ENCODE results near the gene ETNK2.
"Not testable (repeated sequence)": the region's sequence is repeated elsewhere in the genome, so short reads cannot be mapped to it uniquely, and the experiment has no call there.

Gene ETNK2

DNA sequence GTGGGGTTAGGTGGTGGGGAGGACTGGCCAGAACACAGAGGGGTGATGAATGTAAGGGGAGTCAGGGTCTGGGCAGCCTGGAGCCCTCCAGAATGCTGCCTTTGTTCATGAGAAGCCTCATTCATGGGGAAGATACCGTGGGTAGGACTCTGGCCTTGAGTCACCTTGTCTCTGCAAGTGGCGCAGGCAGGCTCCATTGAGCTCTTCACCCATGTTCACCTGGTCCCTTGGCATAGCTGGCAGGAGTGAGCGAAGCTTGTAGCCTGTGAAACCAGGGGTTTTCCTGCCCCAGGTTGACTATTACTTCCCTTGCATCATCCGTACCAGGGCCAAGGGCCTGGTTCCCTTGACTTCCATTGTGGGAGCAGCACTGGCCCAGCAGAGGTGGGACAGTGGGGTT is 53.2 kb downstream of the ETNK2 start:
- DNase-seq (ENCODE audit: low read depth in 2 of 2) = no peak

DNA sequence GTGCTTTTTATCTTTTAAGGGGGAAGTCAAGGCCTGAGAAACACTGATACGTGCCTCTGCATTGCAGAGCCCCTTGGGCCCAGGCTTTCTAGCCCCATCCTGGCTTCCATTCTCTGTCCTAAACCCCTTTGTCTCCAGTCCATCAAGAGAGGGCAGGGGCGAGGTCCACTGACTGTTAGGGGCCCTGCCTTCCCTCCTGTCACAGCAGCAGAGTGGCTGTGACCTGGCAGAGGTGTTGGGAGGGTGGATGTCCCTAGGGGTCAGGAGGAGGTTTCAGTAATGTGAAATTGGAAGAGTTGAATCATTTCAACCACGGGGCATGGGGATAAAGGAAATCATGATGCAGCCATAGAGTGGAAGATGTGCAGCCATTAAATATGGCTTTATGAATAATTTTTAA is 54.9 kb downstream of the ETNK2 start:
- DNase-seq (ENCODE audit: low read depth in 2 of 2) = no peak

DNA sequence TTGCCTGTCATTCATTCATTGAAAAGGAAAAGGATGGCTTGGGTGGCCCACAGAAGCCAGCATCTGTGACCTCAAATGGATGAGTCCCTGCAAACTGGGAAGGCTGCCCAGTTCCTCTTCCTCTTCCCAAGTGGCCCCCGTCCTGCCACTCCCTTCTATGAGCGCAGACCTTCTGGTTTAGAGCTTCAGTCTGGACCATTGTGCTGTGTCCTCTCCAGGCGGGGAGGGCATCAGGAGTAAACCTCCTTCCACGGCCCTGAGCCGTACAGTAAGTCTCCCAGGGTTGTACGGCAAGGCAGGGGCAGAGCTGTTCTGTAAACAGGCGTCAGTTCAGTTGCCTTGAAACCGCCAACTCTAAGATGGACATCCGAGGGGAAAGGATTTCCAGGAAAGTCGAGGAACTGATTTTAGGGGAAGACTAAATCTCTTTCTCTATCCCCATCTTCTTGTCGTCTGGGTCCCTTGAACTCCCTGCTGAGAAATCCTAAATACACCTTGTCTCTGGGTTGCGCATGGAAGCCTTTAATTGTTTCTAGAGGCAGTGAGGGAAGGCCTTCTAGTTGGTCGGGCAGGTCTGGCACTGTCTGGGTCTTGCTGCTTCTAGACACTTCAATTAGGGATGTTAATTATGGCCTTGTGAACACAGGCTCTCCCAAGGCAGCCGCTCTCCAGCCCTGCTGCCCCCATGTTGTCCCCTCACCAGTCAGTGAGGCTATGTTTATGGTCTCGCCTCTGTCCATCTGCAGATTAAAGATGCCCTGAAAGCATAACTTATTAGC is 56.8 kb downstream of the ETNK2 start:
- no peak for DNase-seq (ENCODE audit: low read depth in 2 of 2)

DNA sequence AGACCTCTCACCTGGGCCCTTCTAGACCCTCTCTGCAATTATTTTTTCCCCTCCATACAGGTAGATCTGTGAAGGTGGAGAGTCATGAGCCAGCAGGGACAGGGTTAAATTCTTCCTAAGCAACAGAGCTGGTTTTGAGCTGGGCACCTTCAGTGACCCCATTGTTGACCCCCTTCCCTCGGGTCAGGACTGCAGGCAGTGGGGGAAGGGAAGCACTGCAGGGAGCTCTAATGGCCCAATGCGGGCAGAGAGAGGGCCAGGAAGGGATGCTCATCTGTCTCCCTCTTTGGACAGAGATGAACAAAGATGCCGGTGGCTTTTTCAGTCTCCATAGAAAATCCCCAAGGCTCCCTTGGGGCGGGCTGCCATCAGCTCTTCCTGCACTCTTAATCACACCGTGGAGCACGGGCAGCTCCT is 57.5 kb downstream of the ETNK2 start:
- DNase-seq (ENCODE audit: low read depth in 2 of 2) = no peak

DNA sequence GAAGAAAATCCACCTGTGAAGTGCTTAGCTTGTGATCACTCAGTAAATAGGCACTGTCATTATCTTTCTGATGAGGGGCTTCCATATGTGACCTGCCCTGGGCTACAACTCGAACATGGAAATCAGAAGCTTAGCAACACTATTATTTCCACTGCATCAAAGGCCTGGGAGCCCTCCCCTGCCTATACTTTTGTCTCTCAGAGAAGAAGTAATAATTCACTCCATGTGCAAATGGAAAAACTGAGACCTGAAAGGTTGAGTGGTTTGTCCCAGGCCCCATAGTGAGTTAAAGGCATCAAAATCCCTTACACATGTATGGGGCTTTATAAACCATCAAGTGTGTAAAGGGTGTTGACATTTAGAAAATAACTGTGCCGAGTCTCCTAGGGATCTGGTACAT is 58.1 kb downstream of the ETNK2 start:
- no peak for DNase-seq (ENCODE audit: low read depth in 2 of 2)

DNA sequence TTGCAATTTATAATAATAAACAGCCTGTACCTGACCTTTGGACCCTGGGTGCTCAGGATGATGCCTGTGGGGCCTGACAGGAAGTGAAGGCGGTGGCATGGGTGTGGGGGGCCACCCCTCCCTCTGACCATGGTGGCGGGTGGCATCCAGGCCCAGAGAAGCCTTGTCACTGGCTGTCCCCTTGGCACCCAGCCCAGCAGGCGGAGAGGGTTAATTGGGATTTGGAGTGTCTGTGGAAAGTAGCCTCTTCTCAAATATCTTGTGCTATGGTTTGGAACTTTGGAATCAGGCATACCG is 58.5 kb downstream of the ETNK2 start:
- no peak for DNase-seq (ENCODE audit: low read depth in 2 of 2)

DNA sequence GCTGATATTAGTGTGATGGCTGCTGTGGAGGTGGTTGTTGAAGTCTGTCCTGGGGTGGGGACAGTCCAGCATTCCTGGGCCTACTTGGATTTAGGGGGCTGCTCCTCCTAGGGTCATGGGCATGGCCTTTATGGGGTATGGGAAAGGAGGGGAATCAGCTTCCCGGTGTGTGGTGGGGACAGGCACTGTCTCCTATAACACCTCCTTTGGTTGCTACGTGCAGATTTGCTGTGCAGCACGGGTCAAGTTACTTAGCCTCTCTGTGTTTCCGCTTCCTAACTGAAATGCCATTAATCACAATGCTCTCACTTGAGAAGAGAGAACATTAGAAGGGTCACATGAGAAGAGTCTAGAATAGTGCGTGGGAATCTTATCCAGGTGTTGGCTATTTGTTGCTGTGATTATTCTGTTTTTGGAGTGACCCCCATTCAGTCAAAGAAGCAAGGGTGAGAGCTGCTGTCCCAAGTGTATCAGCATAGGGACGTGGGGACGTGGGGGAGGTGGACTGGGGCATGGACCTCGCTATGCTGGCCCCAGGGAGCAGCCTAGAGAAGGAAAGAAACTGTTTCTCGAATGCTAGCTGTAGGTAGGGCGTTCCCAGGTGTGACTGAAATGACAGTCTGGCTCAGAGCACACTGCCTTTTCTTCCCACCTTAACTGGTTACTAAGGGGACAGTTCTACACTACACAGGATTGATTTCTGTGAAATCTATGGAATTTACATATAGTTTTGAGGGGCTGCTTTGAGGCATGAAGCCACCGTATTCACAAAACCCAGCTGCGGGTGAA is 59.0 kb downstream of the ETNK2 start:
- DNase-seq (ENCODE audit: low read depth in 2 of 2) = no peak

DNA sequence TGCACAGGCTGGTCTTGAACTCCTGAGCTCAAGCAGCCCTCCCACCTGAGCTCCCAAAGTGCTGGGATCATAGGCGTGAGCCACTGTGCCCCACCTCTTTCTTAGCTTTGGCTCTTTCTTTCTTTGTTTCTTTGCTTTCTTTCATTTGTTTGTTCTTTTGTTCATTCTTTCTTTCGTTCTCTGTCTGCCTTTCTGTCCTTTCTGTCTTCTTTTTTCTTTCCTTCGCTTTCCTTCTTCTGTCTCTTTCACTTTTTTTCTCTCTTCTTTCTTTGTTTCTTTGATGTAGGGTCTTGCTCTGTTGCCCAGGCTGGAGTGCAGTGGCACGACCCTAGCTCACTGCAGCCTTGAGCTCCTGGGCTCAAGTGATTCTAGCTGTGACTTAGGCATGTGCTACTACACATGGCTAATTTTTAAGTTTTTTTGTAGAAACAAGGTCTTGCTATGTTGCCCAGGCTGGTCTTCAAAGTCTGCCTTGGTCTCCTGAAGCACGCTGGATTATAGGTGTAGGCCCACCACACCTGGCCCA is 60.0 kb downstream of the ETNK2 start:
- DNase-seq (ENCODE audit: low read depth in 2 of 2) = no peak

DNA sequence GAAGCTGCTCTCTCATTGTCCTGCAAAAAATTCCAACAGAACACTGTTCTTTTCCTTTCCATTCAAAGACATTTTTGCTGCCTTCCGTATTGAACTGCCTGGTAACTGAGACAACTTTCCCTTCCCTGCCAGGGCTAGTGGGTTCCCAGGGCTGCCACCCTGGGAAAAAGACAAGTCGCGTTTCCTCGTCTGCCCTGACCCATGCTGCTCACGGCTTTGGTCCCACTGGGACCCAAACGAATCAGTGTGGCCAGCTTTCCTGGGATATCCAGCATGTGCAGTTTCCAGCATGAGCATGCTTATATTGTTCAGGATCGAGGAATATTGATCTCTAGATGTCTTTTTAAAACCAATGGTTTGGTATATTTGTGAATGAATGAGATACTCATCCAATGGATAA is 60.8 kb downstream of the ETNK2 start:
- no peak for DNase-seq (ENCODE audit: low read depth in 2 of 2)

DNA sequence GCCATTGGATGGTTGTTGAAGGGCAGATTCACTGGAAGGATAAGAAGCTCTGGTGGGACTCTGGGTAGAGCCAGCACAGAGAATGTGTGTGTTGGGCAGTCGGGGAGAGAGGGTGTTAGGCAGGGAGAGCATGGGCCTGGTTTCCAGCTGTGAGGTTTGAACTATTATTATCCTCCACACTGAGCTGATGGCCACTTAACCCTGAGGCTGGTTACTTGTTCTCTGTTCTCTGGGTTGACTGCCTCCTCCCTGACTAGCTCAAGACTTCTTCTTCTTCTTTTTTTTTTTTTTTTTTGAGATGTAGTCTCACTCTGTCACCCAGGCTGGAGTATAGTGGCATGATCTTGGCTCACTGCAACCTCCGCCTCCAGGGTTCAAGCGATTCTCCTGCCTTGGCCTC is 61.7 kb downstream of the ETNK2 start:
- DNase-seq (ENCODE audit: low read depth in 2 of 2) = not testable (repeated sequence)

DNA sequence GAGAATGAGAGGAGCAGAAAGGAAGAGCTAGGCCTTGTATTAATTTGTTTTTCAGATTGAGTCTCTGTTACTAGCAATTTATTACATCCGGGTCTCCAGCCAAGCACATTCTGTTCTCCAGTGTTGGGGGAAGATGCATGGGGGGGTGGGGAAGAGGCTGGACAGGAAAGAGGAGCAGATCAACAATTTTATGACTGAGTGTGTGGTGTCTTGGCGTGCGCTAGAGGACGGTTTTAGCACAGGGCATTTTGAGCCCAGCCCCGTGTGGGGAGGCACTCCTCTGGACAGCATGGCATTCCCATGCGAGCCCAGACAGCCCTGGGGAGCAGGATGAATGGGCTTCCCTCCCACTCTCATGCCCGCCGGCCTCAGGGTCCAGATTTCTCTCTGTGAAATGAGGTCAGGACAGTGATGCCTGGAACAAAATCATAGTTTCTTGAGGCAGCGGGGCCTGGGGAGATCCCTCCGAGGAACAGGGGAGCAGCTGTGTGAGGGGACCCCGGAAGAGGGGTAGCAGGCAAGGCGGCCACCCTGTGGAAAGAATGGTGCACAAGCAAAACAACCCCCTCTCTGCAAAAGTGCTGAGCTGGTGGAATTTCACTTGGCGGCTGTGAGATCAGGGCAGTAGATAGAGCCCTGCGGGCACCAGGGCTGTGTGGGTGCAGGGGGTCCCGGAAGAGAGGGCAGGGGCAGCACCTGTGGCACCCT is 62.6 kb downstream of the ETNK2 start:
- no peak for DNase-seq (ENCODE audit: low read depth in 2 of 2)

DNA sequence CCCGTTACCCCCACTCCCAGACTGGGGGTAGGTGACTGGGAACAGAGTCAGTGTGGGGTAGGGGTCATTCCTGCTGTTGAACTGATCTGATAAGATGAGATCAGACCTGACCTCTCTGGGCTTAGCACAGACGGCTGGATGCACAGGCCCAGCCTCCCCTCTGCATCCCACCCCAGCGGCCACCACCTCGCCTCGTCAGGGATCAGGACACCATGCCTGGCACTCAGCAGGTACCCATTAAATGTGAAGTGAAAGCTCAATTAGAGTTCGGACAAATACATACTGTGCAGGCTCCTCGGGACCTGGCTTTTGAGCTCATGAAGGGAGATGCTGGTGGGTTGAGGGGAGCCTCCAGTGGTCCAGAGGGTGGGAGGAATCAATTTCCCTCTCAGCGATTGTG is 63.2 kb downstream of the ETNK2 start:
- DNase-seq (ENCODE audit: low read depth in 2 of 2) = no peak

DNA sequence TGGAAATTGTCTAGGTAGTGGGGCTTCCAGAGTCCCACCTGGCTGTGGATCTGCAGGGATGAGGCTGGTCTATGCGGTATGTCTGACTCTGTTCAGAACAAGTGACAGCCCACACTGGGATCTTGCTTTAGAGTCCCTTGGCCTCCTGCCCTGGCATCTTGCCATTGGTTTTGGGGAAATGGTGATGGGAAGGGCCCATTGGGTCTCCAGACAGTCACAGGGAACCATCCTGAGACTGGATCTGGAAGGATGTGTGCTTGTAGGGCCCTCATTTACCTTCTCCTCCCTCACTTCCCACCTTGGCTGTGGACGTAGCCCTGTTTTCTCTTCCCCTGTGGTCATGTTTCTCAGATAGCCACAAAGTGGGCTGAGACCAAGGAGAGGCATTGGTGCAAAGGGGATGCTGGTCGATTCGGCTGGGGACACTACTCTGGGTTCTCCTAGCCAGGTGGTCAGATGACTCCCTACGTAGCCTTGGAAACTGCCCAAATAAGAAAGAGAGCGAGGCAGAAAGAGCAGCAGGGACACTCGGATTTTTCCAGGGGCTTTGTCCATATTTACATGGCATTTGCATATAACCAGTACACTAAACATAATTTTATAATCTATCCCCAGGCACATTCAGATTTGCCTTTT is 63.8 kb downstream of the ETNK2 start:
- DNase-seq (ENCODE audit: low read depth in 2 of 2) = no peak

DNA sequence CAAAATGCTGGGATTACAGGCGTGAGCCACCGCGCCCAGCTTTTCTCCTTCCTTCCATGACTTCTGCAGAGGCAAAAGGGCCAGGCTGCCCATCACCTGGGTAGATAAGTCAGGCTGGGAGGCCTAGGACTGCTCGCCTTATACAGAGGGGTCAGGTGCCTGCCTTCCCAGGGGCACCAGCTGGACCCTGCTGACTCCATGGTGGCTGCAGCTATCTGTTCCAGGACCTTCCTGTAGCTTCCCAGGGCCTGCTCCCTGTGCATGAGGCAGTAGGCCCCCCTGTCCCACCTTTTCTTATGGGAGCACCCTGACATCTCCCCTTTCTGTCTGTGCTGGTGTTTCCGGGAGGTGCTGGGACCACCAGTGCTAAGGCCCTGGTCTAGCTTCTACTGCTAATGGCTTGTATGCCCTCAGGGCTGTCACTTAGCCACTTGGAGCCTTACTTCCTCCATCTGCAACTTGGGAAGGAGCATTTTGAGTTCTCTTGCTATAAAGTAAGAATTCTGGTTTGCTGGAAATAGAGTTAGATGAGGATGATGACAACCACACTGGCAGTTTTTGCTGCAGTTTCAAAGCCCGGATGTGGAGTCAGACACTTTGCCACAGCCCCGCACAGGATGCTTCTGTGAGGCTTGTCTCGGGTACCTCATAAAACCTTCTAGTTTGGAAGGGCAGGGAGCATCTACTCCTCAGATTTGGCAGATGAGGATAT is 64.5 kb downstream of the ETNK2 start:
- DNase-seq (ENCODE audit: low read depth in 2 of 2) = no peak

DNA sequence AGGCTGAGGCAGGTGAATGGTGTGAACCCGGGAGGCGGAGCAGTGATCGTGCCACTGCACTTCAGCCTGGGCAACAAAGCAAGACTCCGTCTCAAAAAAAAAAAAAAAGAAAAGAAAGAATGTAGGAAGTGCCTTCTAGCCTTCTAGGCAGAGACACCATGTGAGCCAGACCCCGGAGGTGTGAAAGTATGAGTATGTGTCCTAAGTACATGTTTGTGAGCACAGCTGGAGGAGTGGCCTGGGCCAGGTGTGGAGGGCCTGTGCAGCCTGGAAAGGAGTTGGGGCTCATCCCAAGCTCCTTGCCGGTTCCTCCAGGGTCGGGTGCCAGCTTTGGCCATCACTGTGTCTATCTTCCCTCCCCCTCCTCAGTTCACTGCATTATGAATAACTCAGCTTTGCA is 66.0 kb downstream of the ETNK2 start:
- DNase-seq (ENCODE audit: low read depth in 2 of 2) = no peak

DNA sequence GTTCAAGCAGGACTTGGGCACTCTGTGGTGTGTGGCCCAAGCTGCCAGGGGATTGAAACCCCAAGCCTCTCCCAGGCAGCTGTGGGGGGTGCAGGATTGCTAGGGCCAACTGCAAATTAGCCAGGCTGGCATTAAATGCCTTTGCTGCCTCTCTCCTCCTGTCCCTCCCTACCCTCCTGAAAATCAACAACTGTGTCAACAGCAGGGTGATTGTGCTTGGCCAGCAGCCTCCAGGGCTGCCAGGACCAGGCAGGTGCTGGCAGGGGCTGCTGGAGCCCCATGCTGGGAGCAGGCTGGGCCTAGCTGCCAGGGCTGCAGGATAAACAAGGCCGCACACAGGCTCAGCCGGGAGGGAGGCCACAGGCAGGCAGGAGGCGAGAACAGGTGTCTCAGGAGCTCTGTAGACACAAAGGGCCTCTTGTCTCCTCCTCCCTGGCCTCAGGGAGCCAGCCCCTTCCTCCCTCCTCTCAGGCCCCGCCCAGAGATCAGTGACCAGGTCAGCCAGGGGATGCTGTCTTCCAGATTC is 67.5 kb downstream of the ETNK2 start:
- no peak for DNase-seq (ENCODE audit: low read depth in 2 of 2)

DNA sequence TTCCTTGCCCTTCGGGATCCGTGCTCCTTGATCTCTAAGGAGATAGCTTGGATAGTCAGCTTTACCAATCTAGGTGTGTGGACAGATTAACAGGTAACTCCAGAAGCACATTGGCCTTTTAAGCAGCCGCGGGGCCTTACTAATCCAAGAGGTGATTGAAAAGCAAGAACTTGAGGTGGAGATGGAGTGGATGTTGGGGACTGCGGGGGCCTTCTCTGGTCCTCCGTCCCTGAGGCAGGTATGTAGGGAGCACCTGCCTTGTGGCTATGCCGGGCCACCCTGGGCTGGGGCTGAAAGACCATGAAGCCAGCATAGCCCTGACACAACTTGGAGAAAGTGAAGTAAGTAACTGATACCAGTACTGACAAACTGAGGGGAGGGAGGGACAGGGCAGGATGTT is 68.4 kb downstream of the ETNK2 start:
- no peak for DNase-seq (ENCODE audit: low read depth in 2 of 2)

DNA sequence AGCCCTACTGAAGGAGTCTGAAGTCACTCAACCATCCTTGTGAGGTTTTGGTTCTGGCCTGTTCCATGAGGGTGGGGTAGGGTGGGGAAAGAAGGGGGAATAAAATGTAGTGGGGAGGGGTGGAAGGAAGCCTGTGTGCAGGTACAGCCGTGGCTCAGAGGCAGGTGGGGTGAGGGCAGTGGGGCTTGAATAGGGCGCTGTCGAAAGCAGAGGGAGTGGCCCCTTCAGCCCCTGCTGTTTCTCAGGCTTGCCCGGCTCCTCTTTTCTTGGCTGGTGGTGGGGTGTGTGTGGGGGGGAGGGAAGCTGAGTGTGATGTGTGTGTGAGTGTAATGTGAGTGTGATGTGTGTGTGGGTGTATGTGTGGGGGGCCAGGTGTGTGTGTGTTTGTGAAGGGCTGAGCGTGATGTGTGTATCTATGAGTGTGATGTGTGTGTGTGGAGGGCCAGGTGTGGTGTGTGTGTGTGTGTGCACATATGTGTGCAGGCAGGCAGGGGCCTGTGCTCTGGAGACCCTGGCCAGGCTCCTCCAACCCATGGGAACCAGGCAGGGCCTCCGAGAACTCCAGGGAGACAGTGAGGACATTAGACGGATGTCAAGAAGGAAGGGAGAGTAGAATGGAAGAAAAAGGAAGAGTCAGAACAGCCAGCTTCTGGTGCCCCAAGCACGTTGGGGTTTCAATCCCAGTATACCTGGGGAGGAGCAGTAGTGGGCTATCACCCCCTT is 69.9 kb downstream of the ETNK2 start:
- DNase-seq (ENCODE audit: low read depth in 2 of 2) = no peak

DNA sequence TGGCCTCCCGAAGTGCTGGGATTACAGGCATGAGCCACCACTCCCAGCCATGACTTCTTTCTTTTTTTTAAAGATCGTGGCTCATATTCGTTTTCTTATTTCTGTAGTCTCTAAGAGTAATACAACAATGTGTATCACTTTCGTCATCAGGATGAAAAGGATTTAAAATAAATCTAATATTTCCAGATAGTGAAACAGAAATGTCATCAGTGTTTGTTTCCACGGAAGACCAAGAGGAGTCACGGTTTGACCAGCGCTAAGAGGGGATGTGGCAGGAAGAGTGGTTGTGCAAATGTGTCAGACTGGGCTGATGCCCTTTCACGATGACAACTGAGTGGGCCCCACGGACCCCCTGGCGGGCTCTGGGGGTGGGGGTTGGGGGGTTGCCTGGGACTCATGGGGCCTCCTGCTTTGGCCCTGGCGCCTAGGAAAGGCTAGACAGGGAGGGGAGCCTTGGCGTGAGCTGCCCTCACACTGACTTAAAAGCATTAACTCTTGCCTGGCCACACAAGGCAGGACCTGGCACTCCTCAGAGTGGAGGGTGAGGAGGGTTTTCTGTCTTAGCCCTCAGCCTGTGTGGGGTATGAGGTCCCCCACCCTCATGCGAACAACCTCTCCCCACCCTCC is 70.6 kb downstream of the ETNK2 start:
- no peak for DNase-seq (ENCODE audit: low read depth in 2 of 2)

Measured in activated CD4-positive, alpha-beta T cell treated with anti-CD3 and anti-CD28 coated beads for 24 hours (primary cell).